Uterus (tissue), 2 donors: ENCODE measurements around the gene MVP.

ENCODE experiments used
- CTCF ChIP-seq, 4 experiments: fragments of 200-600 bp in 2 of 4; fragments of 450-650 bp in 2 of 4; sonication (generic) in 2 of 4; IDR thresholded peaks; one replicate each; pipeline ENCODE4 v1.5.1; 2016 to 2019; ENCODE audit warnings: antibody characterized with exemption in 4 of 4, mild to moderate bottlenecking in 2 of 4, moderate library complexity in 1 of 4
- POLR2A ChIP-seq, 2 donors: fragments of 450-650 bp; IDR thresholded peaks; one replicate each; pipeline ENCODE4 v1.6.1; 2016; ENCODE audit warnings: antibody characterized with exemption in 2 of 2, mild to moderate bottlenecking in 1 of 2, moderate library complexity in 1 of 2

GRCh38 chr16:29871822-29872546, 51.7 kb downstream of the MVP start:
- TF ChIP-seq CTCF (IDR thresholded peaks at IDR 0.05) (no peak), POLR2A (IDR thresholded peaks at IDR 0.05) (no peak)
